Neuronal stem cell (in vitro differentiated cells): ENCODE data around the gene AADAC.

ENCODE experiments used
- DNase-seq: peaks from one replicate; pipeline ENCODE4 v3.0.0-alpha.2; 2013; ENCODE audit warnings: low spot score
- H2AFZ ChIP-seq: one replicate; pipeline ENCODE4 v1.6.1; 2013; ENCODE audit warnings: mild to moderate bottlenecking, low read length, inconsistent platforms
- H2AK5ac ChIP-seq: 2 replicates; pipeline ENCODE4 v1.6.1; 2013; ENCODE audit warnings: low read depth, mild to moderate bottlenecking, inconsistent platforms, low read length, moderate library complexity, mixed read lengths
- H2BK120ac ChIP-seq: 2 replicates; pipeline ENCODE4 v1.6.1; 2013; ENCODE audit warnings: low read depth, mild to moderate bottlenecking, inconsistent platforms, low read length, moderate library complexity, mixed read lengths
- H2BK12ac ChIP-seq: one replicate; pipeline ENCODE4 v1.6.1; 2013; ENCODE audit warnings: low read length, inconsistent platforms
- H2BK15ac ChIP-seq: 2 replicates; pipeline ENCODE4 v1.6.1; 2013; ENCODE audit warnings: mild to moderate bottlenecking, low read length, inconsistent platforms, mixed read lengths
- H2BK5ac ChIP-seq: one replicate; pipeline ENCODE4 v1.6.1; 2013; ENCODE audit warnings: inconsistent platforms, mild to moderate bottlenecking, low read length, moderate library complexity
- H3K14ac ChIP-seq: one replicate; pipeline ENCODE4 v1.6.1; 2013; ENCODE audit warnings: low read length, inconsistent platforms
- H3K18ac ChIP-seq: 2 replicates; pipeline ENCODE4 v1.6.1; 2013; ENCODE audit warnings: low read length, inconsistent platforms
- H3K23ac ChIP-seq: 2 replicates; pipeline ENCODE4 v1.6.1; 2013; ENCODE audit warnings: low read depth, mild to moderate bottlenecking, mixed read lengths, low read length, inconsistent platforms; ENCODE audit not compliant: poor library complexity
- H3K27ac ChIP-seq: replicated peaks from 3 replicates; pipeline ENCODE4 v1.5.1; 2013; ENCODE audit warnings: low read length, inconsistent platforms
- H3K27me3 ChIP-seq, 3 experiments: 2 replicates each; pipeline ENCODE4 v1.6.1; 2013; ENCODE audit warnings: low read length in 3 of 3, mild to moderate bottlenecking in 2 of 3, inconsistent platforms in 1 of 3, low read depth in 1 of 3, mixed read lengths in 1 of 3, moderate library complexity in 1 of 3; ENCODE audit not compliant: control insufficient read depth in 3 of 3, insufficient read depth in 3 of 3
- H3K36me3 ChIP-seq, 2 donors: replicated peaks in 1 of 2; 2 replicates each; pipeline ENCODE4 v1.6.1; 2013; ENCODE audit warnings: low read length in 2 of 2; ENCODE audit not compliant: control insufficient read depth in 2 of 2, insufficient read depth in 2 of 2
- H3K4ac ChIP-seq: 2 replicates; pipeline ENCODE4 v1.6.1; 2013; ENCODE audit warnings: inconsistent platforms, mild to moderate bottlenecking, low read length, moderate library complexity
- H3K4me1 ChIP-seq, 2 donors: 1 replicate in 1 of 2; 2 replicates in 1 of 2; pipeline ENCODE4 v1.6.1; 2013; ENCODE audit warnings: low read length in 2 of 2, low read depth in 1 of 2; ENCODE audit not compliant: control insufficient read depth in 2 of 2, insufficient read depth in 1 of 2
- H3K4me2 ChIP-seq: one replicate; pipeline ENCODE4 v1.6.1; 2013; ENCODE audit warnings: mild to moderate bottlenecking, low read length, inconsistent platforms; ENCODE audit not compliant: insufficient read depth, poor library complexity, severe bottlenecking
- H3K4me3 ChIP-seq, 2 donors: 2 replicates each; pipeline ENCODE4 v1.5.1; 2013; ENCODE audit warnings: low read length in 2 of 2, mild to moderate bottlenecking in 2 of 2, inconsistent platforms in 1 of 2, moderate library complexity in 1 of 2
- H3K79me1 ChIP-seq: one replicate; pipeline ENCODE4 v1.6.1; 2013; ENCODE audit warnings: low read depth, mild to moderate bottlenecking, inconsistent platforms, low read length, moderate library complexity
- H3K9ac ChIP-seq: one replicate; pipeline ENCODE4 v1.6.1; 2013; ENCODE audit warnings: mild to moderate bottlenecking, low read depth, low read length, inconsistent platforms; ENCODE audit not compliant: poor library complexity
- H3K9me3 ChIP-seq, 2 donors: replicated peaks in 1 of 2; 2 replicates each; pipeline versions ENCODE3 to v1.6.1; 2013; ENCODE audit warnings: low read length in 2 of 2, mild to moderate bottlenecking in 2 of 2, inconsistent platforms in 1 of 2, low read depth in 1 of 2, mixed read lengths in 1 of 2, moderate library complexity in 1 of 2; ENCODE audit not compliant: control insufficient read depth in 2 of 2, insufficient read depth in 1 of 2
- H4K8ac ChIP-seq: one replicate; pipeline ENCODE4 v1.6.1; 2013; ENCODE audit warnings: low read depth, mild to moderate bottlenecking, inconsistent platforms, low read length, moderate library complexity
- H4K91ac ChIP-seq: one replicate; pipeline ENCODE4 v1.6.1; 2013; ENCODE audit warnings: low read length, low read depth, mild to moderate bottlenecking, inconsistent platforms; ENCODE audit not compliant: poor library complexity
- WGBS, 2 donors: extraction: QIAGEN DNeasy Blood & Tissue Kit; methylation state at CpG; one replicate each; pipeline ENCODE4 v1.1.7; 2013; ENCODE audit warnings: missing lambda C conversion rate in 2 of 2, mixed read lengths in 1 of 2; ENCODE audit not compliant: insufficient read length in 2 of 2, insufficient replicate concordance in 1 of 2; ENCODE audit errors: extremely low coverage in 2 of 2; 5-methylcytosine and 5-hydroxymethylcytosine counted together

The AADAC gene

DNA sequence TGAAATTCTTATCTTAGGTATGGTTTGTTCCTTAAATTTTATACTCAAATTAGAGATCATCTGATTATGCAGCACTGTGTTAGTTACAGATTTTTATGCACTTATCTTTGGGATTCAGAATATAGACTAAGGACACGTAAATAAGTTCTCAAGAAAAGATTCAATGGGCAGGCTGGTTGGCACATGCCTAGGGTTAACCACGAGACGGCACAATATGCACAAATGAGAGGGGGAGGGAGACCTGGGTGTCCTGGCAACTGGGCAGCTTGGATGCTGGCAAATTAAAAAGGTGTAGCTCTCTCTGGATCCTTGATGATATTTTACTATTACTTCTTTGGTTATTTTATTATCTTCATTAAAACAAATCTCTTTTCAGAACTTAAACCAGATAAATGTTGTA is 672 bp downstream of the AADAC start:
- no peak overlapping the region for H3K27ac ChIP-seq
- no peak overlapping the region for H2BK15ac ChIP-seq
- H3K4me3 ChIP-seq: no peak overlapping the region
- H3K4me1 ChIP-seq: no peaks in the 10 kb centered on the region
- no CpG with 5 or more reads among the region's 3 CpGs for WGBS, 2 donors
- H2BK12ac ChIP-seq: no peak overlapping the region
- no peak overlapping the region for H3K18ac ChIP-seq
- H2AK5ac ChIP-seq: no peak overlapping the region
- no peaks in the 10 kb centered on the region for H3K27me3 ChIP-seq
- no peaks in the 10 kb centered on the region for H3K36me3 ChIP-seq
- H2AFZ ChIP-seq: no peak overlapping the region
- DNase-seq: no peak
- H3K9ac ChIP-seq: no peak overlapping the region
- no peak overlapping the region for H2BK120ac ChIP-seq
- no peak overlapping the region for H3K4me2 ChIP-seq
- H4K91ac ChIP-seq: no peak overlapping the region
- no peak overlapping the region for H3K4ac ChIP-seq
- no peaks in the 10 kb centered on the region for H3K79me1 ChIP-seq
- no peaks in the 10 kb centered on the region for H3K9me3 ChIP-seq
- no peak overlapping the region for H3K14ac ChIP-seq
- H3K23ac ChIP-seq: no peak overlapping the region
- H4K8ac ChIP-seq: no peak overlapping the region
- no peak overlapping the region for H2BK5ac ChIP-seq

DNA sequence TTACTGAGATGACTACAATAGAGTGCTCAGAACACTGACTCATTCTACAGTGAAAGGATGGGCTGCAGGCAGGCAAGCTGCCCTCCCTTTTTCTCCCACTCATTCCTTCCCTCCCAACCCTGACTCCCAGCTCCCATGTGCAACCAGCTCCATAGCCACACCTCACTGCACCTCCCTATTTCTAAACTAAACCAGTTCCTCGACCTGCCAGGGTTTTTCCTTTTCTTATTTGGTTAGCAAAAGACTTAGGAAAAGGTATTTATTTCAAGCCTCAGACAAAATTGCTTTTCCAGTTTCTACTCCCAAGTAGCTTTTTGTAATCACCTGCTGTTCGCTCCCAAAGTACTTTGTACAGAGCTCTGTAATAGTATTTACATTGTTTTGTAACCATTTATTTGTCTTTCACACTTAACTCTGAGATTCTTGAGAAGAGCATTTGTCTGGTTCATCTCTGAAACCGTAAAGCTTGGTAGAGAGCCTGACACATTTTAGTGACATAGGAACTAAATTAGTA is 2.2 kb downstream of the AADAC start:
- no peak overlapping the region for H2BK12ac ChIP-seq
- H3K36me3 ChIP-seq: no peaks in the 10 kb centered on the region
- H2BK120ac ChIP-seq: no peak overlapping the region
- H3K9me3 ChIP-seq: no peaks in the 10 kb centered on the region
- no peak overlapping the region for H3K4me2 ChIP-seq
- no peaks in the 10 kb centered on the region for H3K4me1 ChIP-seq
- no peak overlapping the region for H3K4ac ChIP-seq
- H2AFZ ChIP-seq: no peak overlapping the region
- no peak overlapping the region for H2BK15ac ChIP-seq
- H3K79me1 ChIP-seq: no peaks in the 10 kb centered on the region
- H2AK5ac ChIP-seq: no peak overlapping the region
- no peak overlapping the region for H3K14ac ChIP-seq
- H2BK5ac ChIP-seq: no peak overlapping the region
- DNase-seq: no peak
- no peak overlapping the region for H3K23ac ChIP-seq
- H4K91ac ChIP-seq: no peak overlapping the region
- no peak overlapping the region for H4K8ac ChIP-seq
- H3K18ac ChIP-seq: no peak overlapping the region
- WGBS, 2 donors: no CpG with 5 or more reads among the region's 3 CpGs
- H3K4me3 ChIP-seq: no peak overlapping the region
- no peak overlapping the region for H3K9ac ChIP-seq
- no peaks in the 10 kb centered on the region for H3K27me3 ChIP-seq
- no peak overlapping the region for H3K27ac ChIP-seq

DNA sequence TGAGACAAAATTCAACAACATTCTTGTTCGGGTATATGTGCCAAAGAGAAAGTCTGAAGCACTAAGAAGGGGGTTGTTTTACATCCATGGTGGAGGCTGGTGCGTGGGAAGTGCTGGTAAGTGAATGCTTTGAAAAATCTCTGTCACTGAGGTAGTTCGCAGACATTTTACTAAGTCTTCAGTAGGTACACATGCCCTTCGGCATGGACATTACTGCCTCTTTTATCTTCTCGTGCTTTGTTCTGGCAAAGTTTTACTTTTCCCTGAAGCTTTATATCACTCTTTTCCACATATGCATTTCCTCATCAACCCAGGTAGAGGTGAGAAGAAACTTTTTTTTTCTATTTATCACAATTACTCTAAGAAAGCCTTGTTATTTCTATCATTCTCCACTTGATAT is 3.6 kb downstream of the AADAC start:
- Histone ChIP-seq H3K4ac (no peak overlapping the region), H2AK5ac (no peak overlapping the region), H3K14ac (no peak overlapping the region), H2BK12ac (no peak overlapping the region), H3K9me3 (no peaks in the 10 kb centered on the region), H2BK120ac (no peak overlapping the region), H2BK15ac (no peak overlapping the region), H4K8ac (no peak overlapping the region), H3K4me3 (no peak overlapping the region), H3K27me3 (no peaks in the 10 kb centered on the region), H3K36me3 (no peaks in the 10 kb centered on the region), H3K79me1 (no peaks in the 10 kb centered on the region), H3K4me1 (no peaks in the 10 kb centered on the region), H2BK5ac (no peak overlapping the region), H3K18ac (no peak overlapping the region), H3K9ac (no peak overlapping the region), H4K91ac (no peak overlapping the region), H2AFZ (no peak overlapping the region), H3K27ac (no peak overlapping the region), H3K4me2 (no peak overlapping the region), H3K23ac (no peak overlapping the region)
- WGBS, 2 donors: no CpG with 5 or more reads among the region's 5 CpGs
- no peak for DNase-seq

DNA sequence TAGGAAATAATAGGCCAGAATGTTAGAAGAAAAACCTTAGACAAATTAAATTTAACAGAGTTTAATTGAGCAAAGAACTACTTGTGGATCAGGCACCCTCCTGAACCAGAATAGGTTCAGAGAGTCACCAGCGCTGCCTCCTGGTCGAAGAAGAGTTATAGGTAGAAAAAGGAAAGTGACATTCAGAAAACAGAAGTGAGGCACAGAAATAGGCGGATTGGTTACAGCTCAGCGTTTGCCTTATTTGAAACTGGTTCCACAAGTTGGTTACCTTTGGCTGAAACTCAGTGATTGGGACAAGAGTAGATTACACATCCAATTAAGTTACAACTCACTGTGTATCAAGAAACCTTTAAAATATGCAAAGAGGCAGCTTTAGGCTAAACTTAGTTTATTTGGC is 4.4 kb downstream of the AADAC start:
- Histone ChIP-seq H2AFZ (no peak overlapping the region), H3K4me1 (no peaks in the 10 kb centered on the region), H4K8ac (no peak overlapping the region), H3K27ac (no peak overlapping the region), H2BK120ac (no peak overlapping the region), H3K4ac (no peak overlapping the region), H3K14ac (no peak overlapping the region), H2AK5ac (no peak overlapping the region), H2BK5ac (no peak overlapping the region), H3K79me1 (no peaks in the 10 kb centered on the region), H3K36me3 (no peaks in the 10 kb centered on the region), H3K18ac (no peak overlapping the region), H2BK15ac (no peak overlapping the region), H3K23ac (no peak overlapping the region), H3K9ac (no peak overlapping the region), H3K4me3 (no peak overlapping the region), H3K9me3 (no peaks in the 10 kb centered on the region), H3K27me3 (no peaks in the 10 kb centered on the region), H2BK12ac (no peak overlapping the region), H3K4me2 (no peak overlapping the region), H4K91ac (no peak overlapping the region)
- no peak for DNase-seq
- no CpG with 5 or more reads among the region's 4 CpGs for WGBS, 2 donors
